Heart left ventricle (tissue), 16 donors: ENCODE measurements around the gene THY1. TPM values are rescaled to one million over a fixed set of nuclear protein-coding genes. Genes with fewer than 3 reads are reported as not detected.
"Not testable (repeated sequence)": the region's sequence is repeated elsewhere in the genome, so short reads cannot be mapped to it uniquely, and the experiment has no call there.

Experiments
- ATAC-seq, 4 donors: fragments of 200-7000 bp; cut with Tn5 transposase; one replicate each; pipeline ENCODE4 v1.9.1; 2020 to 2022; ENCODE audit warnings: moderate library complexity in 4 of 4, mild to moderate bottlenecking in 3 of 4, moderate number of reproducible peaks in 1 of 4
- DNase-seq, 5 donors: peaks; one replicate each; pipeline ENCODE4 v3.0.0-alpha.2; 2020
- H3K27ac ChIP-seq, 12 donors: fragments of 200-600 bp; sonication (generic) in 4 of 12; one replicate each; pipeline versions ENCODE4 v1.5.0 to v1.8.0; 2016 to 2022; ENCODE audit warnings: mild to moderate bottlenecking in 2 of 12
- H3K27me3 ChIP-seq, 9 donors: fragments of 200-600 bp; sonication (generic) in 2 of 9; one replicate each; pipeline versions ENCODE4 v1.5.1 to v1.8.0; 2016 to 2022; ENCODE audit warnings: mild to moderate bottlenecking in 3 of 9
- H3K36me3 ChIP-seq, 9 donors: fragments of 200-600 bp; sonication (generic) in 2 of 9; one replicate each; pipeline versions ENCODE4 v1.5.0 to v1.8.0; 2018 to 2022; ENCODE audit warnings: mild to moderate bottlenecking in 2 of 9
- H3K4me1 ChIP-seq, 12 donors: fragments of 200-600 bp; sonication (generic) in 4 of 12; one replicate each; pipeline versions ENCODE4 v1.5.0 to v1.8.0; 2016 to 2022; ENCODE audit warnings: mild to moderate bottlenecking in 3 of 12
- H3K4me3 ChIP-seq, 12 donors: fragments of 200-600 bp; sonication (generic) in 4 of 12; one replicate each; pipeline versions ENCODE4 v1.5.0 to v1.8.0; 2017 to 2022; ENCODE audit warnings: mild to moderate bottlenecking in 9 of 12, moderate library complexity in 4 of 12
- H3K9me3 ChIP-seq, 12 donors: fragments of 200-600 bp; sonication (generic) in 4 of 12; one replicate each; pipeline versions ENCODE4 v1.5.0 to v1.8.0; 2016 to 2022; ENCODE audit warnings: mild to moderate bottlenecking in 1 of 12
- POLR2A ChIP-seq, 2 donors: fragments of 450-650 bp; IDR thresholded peaks; one replicate each; pipeline ENCODE4 v1.6.1; 2017; ENCODE audit warnings: antibody characterized with exemption in 2 of 2, mild to moderate bottlenecking in 2 of 2, moderate library complexity in 2 of 2
- WGBS, 4 donors: extraction: QIAGEN DNeasy Blood & Tissue Kit in 2 of 4; methylation state at CpG; one replicate each; pipeline versions ENCODE4 v1.1.5 to v1.1.7; 2013 to 2018; 5-methylcytosine and 5-hydroxymethylcytosine counted together
- intact Hi-C, 10 donors: fragments of 100-400 bp; cut with DNase I; formaldehyde crosslinking; loops; one replicate each; pipeline versions ENCODE4 v1.11.1 to v1.14.2; 2022
- polyA plus RNA-seq, 2 donors: library from polyadenylated mRNA; stranded (reverse); fragments of 200-250 nt; gene quantifications; one replicate each; pipeline ENCODE4 v1.2.3, GENCODE V29; 2013
- total RNA-seq, 9 donors: library from RNA; depleted of rRNA in 2 of 9; stranded (reverse); fragments of >200 nt in 2 of 9; fragmentation: NEBNext Ultra II Directional in 3 of 9; extraction: Animal tissue kit (Norgen Biotek cat#: 25700) in 3 of 9; gene quantifications; one replicate each; pipeline versions ENCODE4 v1.1.0 to v1.2.4, GENCODE V29; 2016 to 2023
- TF ChIP-seq, protein P1 (sequence below), 12 donors: fragments of 200-600 bp; sonication (generic) in 4 of 12; IDR thresholded peaks; one replicate each; pipeline versions ENCODE4 v1.5.0 to v1.8.0; 2018 to 2022; ENCODE audit warnings: antibody characterized with exemption in 12 of 12, mild to moderate bottlenecking in 5 of 12
- donor health status: ischemic (EF 13 %, LVEDD 7.1; RV severe dilation, severe dysfunction).
- donor health status: healthy with polysubstance abuse.
- donor health status: DM: no; HTN: yes; CAD: no.
- donor health status: DM: no; HTN: no; CAD: no.
- donor health status: ischemic (EF 25% LVEDD 6.9; RV normal size, moderate dysfunction).
- donor health status: ischemic (EF 25% LVEDD 5.7; RV mildly dilated, moderate dysfunction).
- donor health status: healthy.
- donor health status: DM: yes; HTN: yes; CAD: no.
- donor health status: ischemic (EF 35%, LVEDD 5.7; RV mildly dilated, moderate dysfunction).
- donor health status: nonischemic (EF 11% LVEDD 7.7; RV severe dilation, severe dysfunction).
- donor health status: DM: yes; HTN: yes; CAD: no.
- donor health status: PGD.
- donor health status: ischemic (EF 29% LVEDD 5.4; RV normal size, mild dysfunction).
- donor health status: nonischemic (EF 23%, LVEDD 6.1; RV moderate dilation, normal function).

THY1 gene
- total and polyA plus RNA-seq, 11 donors: 0.80 to 57.8 (median 5.8) TPM; not detected in 1

DNA sequence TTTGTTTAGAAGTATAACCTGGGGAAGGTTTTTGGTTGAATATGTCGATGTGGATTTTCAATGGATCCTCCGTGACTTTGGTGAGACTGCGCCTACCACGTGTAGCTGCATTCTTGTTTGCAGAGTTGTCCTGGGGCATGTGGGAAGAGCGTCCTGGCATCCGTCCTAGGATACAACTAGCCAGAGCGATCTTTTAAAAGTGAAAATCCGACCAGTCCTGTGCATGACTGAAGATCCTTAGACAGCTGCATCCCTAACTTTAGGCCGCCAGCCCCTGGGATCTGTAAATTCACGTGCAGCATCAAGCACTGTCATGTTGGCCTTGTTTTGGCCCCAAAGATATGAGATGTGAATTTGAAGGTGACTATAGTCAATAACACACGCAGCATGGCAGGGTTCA, 22.4 kb upstream of the THY1 start:
- TF ChIP-seq, protein P1, sequence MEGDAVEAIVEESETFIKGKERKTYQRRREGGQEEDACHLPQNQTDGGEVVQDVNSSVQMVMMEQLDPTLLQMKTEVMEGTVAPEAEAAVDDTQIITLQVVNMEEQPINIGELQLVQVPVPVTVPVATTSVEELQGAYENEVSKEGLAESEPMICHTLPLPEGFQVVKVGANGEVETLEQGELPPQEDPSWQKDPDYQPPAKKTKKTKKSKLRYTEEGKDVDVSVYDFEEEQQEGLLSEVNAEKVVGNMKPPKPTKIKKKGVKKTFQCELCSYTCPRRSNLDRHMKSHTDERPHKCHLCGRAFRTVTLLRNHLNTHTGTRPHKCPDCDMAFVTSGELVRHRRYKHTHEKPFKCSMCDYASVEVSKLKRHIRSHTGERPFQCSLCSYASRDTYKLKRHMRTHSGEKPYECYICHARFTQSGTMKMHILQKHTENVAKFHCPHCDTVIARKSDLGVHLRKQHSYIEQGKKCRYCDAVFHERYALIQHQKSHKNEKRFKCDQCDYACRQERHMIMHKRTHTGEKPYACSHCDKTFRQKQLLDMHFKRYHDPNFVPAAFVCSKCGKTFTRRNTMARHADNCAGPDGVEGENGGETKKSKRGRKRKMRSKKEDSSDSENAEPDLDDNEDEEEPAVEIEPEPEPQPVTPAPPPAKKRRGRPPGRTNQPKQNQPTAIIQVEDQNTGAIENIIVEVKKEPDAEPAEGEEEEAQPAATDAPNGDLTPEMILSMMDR (IDR thresholded peaks at IDR 0.05): no peak
- TF ChIP-seq POLR2A (IDR thresholded peaks at IDR 0.05): no peak
- no peak overlapping the region for H3K4me3 ChIP-seq
- intact Hi-C loops: no loop called here
- no peaks in the 10 kb centered on the region for H3K9me3 ChIP-seq
- H3K4me1 ChIP-seq: peaks cover 0 to 7% (median 0%) of the 10 kb centered on the region in 12 donors
- H3K27ac ChIP-seq: no peak overlapping the region
- DNase-seq (no peak), ATAC-seq (no peak)
- H3K36me3 ChIP-seq: no peaks in the 10 kb centered on the region
- WGBS, 4 donors: 85 to 93% (median 89%) methylated on average over 11 of the region's 11 CpGs
- peaks cover 0 to 4% (median 0%) of the 10 kb centered on the region in 9 donors for H3K27me3 ChIP-seq

DNA sequence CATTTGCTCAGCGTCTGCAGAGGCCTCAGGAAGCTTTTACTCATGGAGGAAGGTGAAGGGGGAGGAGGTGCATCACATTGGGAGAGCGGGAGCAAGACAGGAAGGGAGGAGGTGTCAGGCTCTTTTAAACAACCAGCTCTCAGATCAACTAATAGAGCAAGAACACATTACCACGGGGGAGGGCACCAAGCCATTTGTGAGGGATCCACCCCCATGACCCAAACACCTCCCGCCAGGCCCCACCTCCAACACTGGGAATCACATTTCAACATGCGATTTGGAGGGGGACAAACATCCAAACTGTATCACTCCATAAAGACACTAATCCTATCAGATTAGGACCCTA, 18.9 kb upstream of the THY1 start:
- ATAC-seq (no peak), DNase-seq (peak in 1 of 5 donors; percentile 20)
- no peak overlapping the region for H3K27ac ChIP-seq
- TF ChIP-seq POLR2A (IDR thresholded peaks at IDR 0.05): no peak
- TF ChIP-seq, protein P1 (IDR thresholded peaks at IDR 0.05): no peak
- intact Hi-C loops: no loop called here
- no peak overlapping the region for H3K4me3 ChIP-seq
- WGBS, 4 donors: 57 to 72% (median 68%) methylated on average over 5 of the region's 5 CpGs
- H3K4me1 ChIP-seq: no peaks in the 10 kb centered on the region
- peaks cover 0 to 3% (median 0%) of the 10 kb centered on the region in 9 donors for H3K27me3 ChIP-seq
- H3K9me3 ChIP-seq: no peaks in the 10 kb centered on the region
- no peaks in the 10 kb centered on the region for H3K36me3 ChIP-seq

DNA sequence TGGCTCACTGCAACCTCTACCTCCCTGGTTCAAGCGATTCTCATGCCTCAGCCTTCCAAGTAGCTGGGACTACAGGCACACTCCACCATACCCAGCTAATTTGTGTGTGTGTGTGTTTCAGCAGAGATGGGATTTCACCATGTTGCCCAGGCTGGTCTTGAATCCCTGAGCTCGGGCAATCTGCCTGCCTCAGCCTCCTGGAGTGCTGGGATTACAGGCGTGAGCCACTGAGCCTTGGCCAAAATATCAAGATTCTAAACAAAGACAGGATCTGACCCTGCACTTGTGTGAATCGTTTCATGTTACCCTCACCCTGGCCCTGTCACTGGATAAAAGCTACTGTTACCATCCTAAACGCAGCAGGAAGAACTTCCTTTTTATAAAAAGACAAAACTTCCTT, 15.6 kb upstream of the THY1 start:
- no peaks in the 10 kb centered on the region for H3K36me3 ChIP-seq
- TF ChIP-seq, protein P1 (IDR thresholded peaks at IDR 0.05): no peak
- no peak for TF ChIP-seq POLR2A (IDR thresholded peaks at IDR 0.05)
- no peak overlapping the region for H3K4me3 ChIP-seq
- peaks cover 0 to 5% (median 0%) of the 10 kb centered on the region in 9 donors for H3K27me3 ChIP-seq
- no peaks in the 10 kb centered on the region for H3K4me1 ChIP-seq
- DNase-seq: no peak
- no peak overlapping the region for H3K27ac ChIP-seq
- intact Hi-C loops: no loop called here
- no peak for ATAC-seq
- WGBS, 4 donors: 45 to 61% (median 50%) methylated on average over 5 of the region's 5 CpGs
- H3K9me3 ChIP-seq: no peaks in the 10 kb centered on the region

DNA sequence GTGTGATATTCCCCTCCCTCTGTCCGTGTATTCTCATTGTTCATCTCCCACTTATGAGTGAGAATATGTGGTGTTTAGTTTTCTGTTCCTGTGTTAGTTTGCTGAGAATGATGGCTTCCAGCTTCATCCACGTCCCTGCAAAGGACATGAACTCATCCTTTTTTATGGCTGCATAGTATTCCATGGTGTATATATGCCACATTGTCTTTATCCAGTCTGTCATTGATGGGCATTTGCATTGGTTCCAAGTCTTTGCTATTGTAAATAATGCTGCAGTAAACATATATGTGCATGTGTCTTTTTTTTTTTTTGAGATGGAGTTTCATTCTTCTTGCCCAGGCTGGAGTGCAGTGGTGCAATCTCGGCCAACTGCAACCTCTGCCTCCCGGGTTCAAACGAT, 14.5 kb upstream of the THY1 start:
- H3K4me1 ChIP-seq, ATAC-seq, DNase-seq, H3K27ac ChIP-seq, H3K9me3 ChIP-seq, H3K4me3 ChIP-seq, intact Hi-C loops, H3K36me3 ChIP-seq, H3K27me3 ChIP-seq: not testable (repeated sequence)
- WGBS, 4 donors: 94 to 96% (median 95%) methylated on average over 5 of the region's 5 CpGs

DNA sequence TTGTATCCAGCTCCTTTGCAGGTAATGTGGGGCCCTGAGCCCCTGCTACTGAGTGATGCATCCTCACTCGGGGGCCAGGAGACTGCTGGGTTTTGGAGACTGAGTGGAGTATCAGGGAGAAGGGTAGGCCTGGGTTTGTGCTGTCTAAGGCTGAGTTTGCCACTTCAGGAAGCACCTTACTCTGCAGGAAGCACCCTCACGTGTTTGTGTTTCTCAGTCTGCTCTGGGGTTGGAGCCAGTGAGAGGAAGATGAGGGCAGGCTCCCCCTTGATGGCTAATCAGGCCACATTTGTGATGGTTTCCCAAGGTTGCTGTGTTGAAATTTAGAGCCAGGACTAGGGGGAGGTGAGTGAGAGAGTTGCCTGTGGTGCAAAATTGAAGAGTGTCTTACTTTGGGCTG, 13.7 kb upstream of the THY1 start:
- no peak for ATAC-seq
- Histone ChIP-seq H3K4me3 (no peak overlapping the region), H3K4me1 (peaks cover 0 to 10% (median 3%) of the 10 kb centered on the region in 12 donors), H3K36me3 (no peaks in the 10 kb centered on the region), H3K27ac (no peak overlapping the region), H3K9me3 (no peaks in the 10 kb centered on the region), H3K27me3 (peaks cover 0 to 5% (median 0%) of the 10 kb centered on the region in 9 donors)
- intact Hi-C loops: no loop called here
- 66 to 82% (median 75%) methylated on average over 2 of the region's 2 CpGs for WGBS, 4 donors
- TF ChIP-seq, protein P1 (IDR thresholded peaks at IDR 0.05): no peak
- no peak for TF ChIP-seq POLR2A (IDR thresholded peaks at IDR 0.05)
- no peak for DNase-seq
